Adrenal gland (tissue), 5 donors: ENCODE measurements around the gene CMYA5.

ENCODE experiments used
- CTCF ChIP-seq, 6 experiments: fragments of 450-650 bp in 4 of 6; fragments of 200-600 bp in 2 of 6; sonication (generic) in 1 of 6; IDR thresholded peaks; 1 replicate in 5 of 6; 2 replicates in 1 of 6; pipeline versions ENCODE4 v1.5.1 to v1.8.0; 2016 to 2021; ENCODE audit warnings: antibody characterized with exemption in 6 of 6, mild to moderate bottlenecking in 2 of 6, moderate library complexity in 1 of 6
- POLR2A ChIP-seq, 2 donors: fragments of 450-650 bp; IDR thresholded peaks; one replicate each; pipeline ENCODE4 v1.6.1; 2017; ENCODE audit warnings: antibody characterized with exemption in 2 of 2, mild to moderate bottlenecking in 2 of 2, moderate library complexity in 1 of 2
- donor health status: DM: no; HTN: no; CAD: no.

- no peak for TF ChIP-seq POLR2A (IDR thresholded peaks at IDR 0.05)
- TF ChIP-seq CTCF (IDR thresholded peaks at IDR 0.05): no peak
Observed at GRCh38 chr5:79736528-79737514, 47.2 kb downstream of the CMYA5 start.
